Measurements from ENCODE around the gene PHGDH. TPM values are rescaled to one million over a fixed set of nuclear protein-coding genes. Genes with fewer than 3 reads are reported as not detected.

Gene PHGDH
- total RNA-seq, 1 experiment from 2014 or later, result 373 TPM

GRCh38 chr1:119790451-119791198 lies 78.9 kb downstream of the PHGDH start:
- Histone ChIP-seq H3K9me2 (ENCODE audit: insufficient read depth) (0 out of 2 replicates have a peak, but pooled peaks cover 3% of the 10 kb centered on the region), H3K27me3 (ENCODE audit: insufficient read depth, low read depth) (no peaks in the 10 kb centered on the region), H3F3A (ENCODE audit: insufficient read depth, low read depth) (peaks cover 32% of the 10 kb centered on the region), H3K9me3 (ENCODE audit: insufficient read depth, low read depth) (no peaks in the 10 kb centered on the region; the same call in 1 of the 2 replicates), H3K4me2 (peak overlapping the region; percentile 51), H3K79me2 (ENCODE audit: low read depth) (no peaks in the 10 kb centered on the region), H4K20me1 (ENCODE audit: insufficient read depth) (no peaks in the 10 kb centered on the region), H3K4me1 (replicated peaks; ENCODE audit: insufficient read depth) (peaks cover 57% of the 10 kb centered on the region), H3K4me3 (no peak overlapping the region), H3K27ac (peak overlapping the region; percentile 3; the same call in 1 of the 2 replicates), H2AFZ (peak overlapping the region; percentile 42), H3K36me3 (ENCODE audit: low read depth) (no peaks in the 10 kb centered on the region)
- TF ChIP-seq EZH2 (IDR thresholded peaks at IDR 0.05; ENCODE audit: low read depth) (no peak), CTCF (conservative IDR thresholded peaks at IDR 0.05) (no peak)
- peak in 1 of 2 experiments; percentile 54 for DNase-seq
- POLR2A ChIA-PET (ENCODE audit: unreplicated experiment), result no interaction called here
- no TSS peak for BruUV-seq (replicated peaks)
- CTCF ChIA-PET, result no interaction called here
- intact Hi-C loops (cut with micrococcal nuclease; ENCODE audit: unreplicated experiment), result no loop called here

GRCh38 chr1:119791377-119791776 lies 79.6 kb downstream of the PHGDH start:
- H3K36me3 ChIP-seq (ENCODE audit: low read depth), result no peaks in the 10 kb centered on the region
- H3K27ac ChIP-seq, result no peak overlapping the region
- DNase-seq, result no peak
- intact Hi-C loops (cut with micrococcal nuclease; ENCODE audit: unreplicated experiment), result no loop called here
- 0 out of 2 replicates have a peak, but pooled peaks cover 3% of the 10 kb centered on the region for H3K9me2 ChIP-seq (ENCODE audit: insufficient read depth)
- H2AFZ ChIP-seq, result peak overlapping the region; percentile 42; the same call in 1 of the 2 replicates
- H3K4me1 ChIP-seq (replicated peaks; ENCODE audit: insufficient read depth), result peaks cover 49% of the 10 kb centered on the region
- H3K79me2 ChIP-seq (ENCODE audit: low read depth), result no peaks in the 10 kb centered on the region
- peak overlapping the region; percentile 51 for H3K4me2 ChIP-seq
- H3F3A ChIP-seq (ENCODE audit: insufficient read depth, low read depth), result peaks cover 24% of the 10 kb centered on the region
- H3K4me3 ChIP-seq, result no peak overlapping the region
- POLR2A ChIA-PET (ENCODE audit: unreplicated experiment), result no interaction called here
- CTCF ChIA-PET, result interaction anchor here (0.6 kb wide), 1 partner anchor 103 kb away, joined by 3 read pairs; no protein-coding TSS in a partner anchor
- no peaks in the 10 kb centered on the region for H3K27me3 ChIP-seq (ENCODE audit: insufficient read depth, low read depth)
- no peaks in the 10 kb centered on the region; the same call in 1 of the 2 replicates for H3K9me3 ChIP-seq (ENCODE audit: insufficient read depth, low read depth)
- no TSS peak for BruUV-seq (replicated peaks)
- H4K20me1 ChIP-seq (ENCODE audit: insufficient read depth), result no peaks in the 10 kb centered on the region
- TF ChIP-seq CTCF (conservative IDR thresholded peaks at IDR 0.05) (no peak), EZH2 (IDR thresholded peaks at IDR 0.05; ENCODE audit: low read depth) (no peak)

Other genes starting within 250 kb of the PHGDH start
- 0.39 TPM in 1 of 2 replicates, not detected in the other for gene HSD3B1, start 204.7 kb upstream of the PHGDH start, total RNA-seq (2021)
- gene ZNF697, start 63.7 kb upstream of the PHGDH start, total RNA-seq (2021), result 3.6 and 4.1 TPM in 2 replicates
- gene HMGCS2, start 57.0 kb downstream of the PHGDH start, total RNA-seq (2021), result not detected in 2 replicates
- not detected in 2 replicates for gene REG4, start 99.5 kb downstream of the PHGDH start, total RNA-seq (2021)
- not detected in 2 replicates for gene ADAM30, start 184.6 kb downstream of the PHGDH start, total RNA-seq (2021)